Parathyroid adenoma (tissue), 2 donors: ENCODE measurements around the gene SPDYE6.
A peak's percentile ranks its signal among the peaks of the same experiment; 100 is the strongest.

Source experiments
- H2AFZ ChIP-seq: fragments of 300-600 bp; sonication (generic); one replicate; pipeline ENCODE4 v1.7.0; 2017; ENCODE audit warnings: antibody characterized with exemption, mild to moderate bottlenecking
- H3K27ac ChIP-seq: fragments of 300-600 bp; sonication (generic); one replicate; pipeline ENCODE4 v1.7.0; 2017
- H3K27me3 ChIP-seq: fragments of 300-600 bp; sonication (generic); one replicate; pipeline ENCODE4 v1.7.0; 2017; ENCODE audit warnings: low read length; ENCODE audit not compliant: control insufficient read depth, insufficient read depth
- H3K36me3 ChIP-seq: fragments of 300-600 bp; sonication (generic); one replicate; pipeline ENCODE4 v1.7.0; 2017; ENCODE audit warnings: low read length; ENCODE audit not compliant: control insufficient read depth, insufficient read depth
- H3K4me1 ChIP-seq: fragments of 300-600 bp; sonication (generic); one replicate; pipeline ENCODE4 v1.7.0; 2017; ENCODE audit warnings: control low read depth
- H3K4me2 ChIP-seq: fragments of 300-600 bp; sonication (generic); one replicate; pipeline ENCODE4 v1.7.0; 2017; ENCODE audit warnings: low read length
- H3K4me3 ChIP-seq: fragments of 300-600 bp; sonication (generic); one replicate; pipeline ENCODE4 v1.7.0; 2017; ENCODE audit warnings: low read depth, low read length
- H3K79me2 ChIP-seq: fragments of 300-600 bp; sonication (generic); one replicate; pipeline ENCODE4 v1.7.0; 2017; ENCODE audit warnings: control low read depth
- H3K9ac ChIP-seq: fragments of 300-600 bp; sonication (generic); one replicate; pipeline ENCODE4 v1.7.0; 2017; ENCODE audit warnings: mild to moderate bottlenecking
- H3K9me3 ChIP-seq: fragments of 300-600 bp; sonication (generic); one replicate; pipeline ENCODE4 v1.7.0; 2017; ENCODE audit warnings: low read length; ENCODE audit not compliant: control insufficient read depth
- CTCF ChIP-seq: fragments of 300-600 bp; sonication (generic); IDR thresholded peaks from one replicate; pipeline ENCODE4 v1.7.0; 2017; ENCODE audit warnings: antibody characterized with exemption, mild to moderate bottlenecking
- donor health status: primary hyperparathyroidism.

Gene SPDYE6

GRCh38 chr7:102320181-102320580 is 36.1 kb downstream of the SPDYE6 start:
- Histone ChIP-seq H3K27me3 (no peaks in the 10 kb centered on the region), H3K36me3 (no peaks in the 10 kb centered on the region), H3K9me3 (no peaks in the 10 kb centered on the region), H3K79me2 (no peaks in the 10 kb centered on the region), H3K4me2 (no peak overlapping the region), H3K27ac (no peak overlapping the region), H2AFZ (no peak overlapping the region), H3K9ac (no peak overlapping the region), H3K4me3 (no peak overlapping the region), H3K4me1 (no peaks in the 10 kb centered on the region)
- TF ChIP-seq CTCF, result no peak

GRCh38 chr7:102319671-102320070 is 36.6 kb downstream of the SPDYE6 start:
- Histone ChIP-seq H3K9ac (no peak overlapping the region), H3K9me3 (no peaks in the 10 kb centered on the region), H3K79me2 (no peaks in the 10 kb centered on the region), H3K4me1 (no peaks in the 10 kb centered on the region), H3K36me3 (no peaks in the 10 kb centered on the region), H3K27me3 (no peaks in the 10 kb centered on the region), H3K27ac (no peak overlapping the region), H3K4me2 (no peak overlapping the region), H3K4me3 (no peak overlapping the region), H2AFZ (no peak overlapping the region)
- TF ChIP-seq CTCF, result no peak

GRCh38 chr7:102318482-102318971 is 37.7 kb downstream of the SPDYE6 start:
- H3K36me3 ChIP-seq, result no peaks in the 10 kb centered on the region
- no peaks in the 10 kb centered on the region for H3K4me1 ChIP-seq
- H3K4me2 ChIP-seq, result no peak overlapping the region
- H3K4me3 ChIP-seq, result no peak overlapping the region
- H2AFZ ChIP-seq, result no peak overlapping the region
- no peaks in the 10 kb centered on the region for H3K79me2 ChIP-seq
- no peaks in the 10 kb centered on the region for H3K27me3 ChIP-seq
- TF ChIP-seq CTCF, result no peak
- peak overlapping the region; percentile 9 for H3K27ac ChIP-seq
- H3K9ac ChIP-seq, result no peak overlapping the region
- H3K9me3 ChIP-seq, result no peaks in the 10 kb centered on the region

GRCh38 chr7:102317231-102318059 is 38.8 kb downstream of the SPDYE6 start:
- Histone ChIP-seq H3K27me3 (no peaks in the 10 kb centered on the region), H3K4me3 (no peak overlapping the region), H2AFZ (no peak overlapping the region), H3K9ac (no peak overlapping the region), H3K4me1 (no peaks in the 10 kb centered on the region), H3K9me3 (no peaks in the 10 kb centered on the region), H3K4me2 (no peak overlapping the region), H3K27ac (no peak overlapping the region), H3K36me3 (no peaks in the 10 kb centered on the region), H3K79me2 (no peaks in the 10 kb centered on the region)
- no peak for TF ChIP-seq CTCF
